CD4-positive, alpha-beta T cell treated with Interleukin-17A for 4 hours (primary cell): ENCODE data around the gene TRPT1.
"Not testable (repeated sequence)": the region's sequence is repeated elsewhere in the genome, so short reads cannot be mapped to it uniquely, and the experiment has no call there.

Experiments
- DNase-seq: peaks from one replicate; pipeline ENCODE4 v3.0.0-alpha.2; 2020; ENCODE audit warnings: mixed read lengths

The TRPT1 gene

GRCh38 chr11:64258356-64258755 is 32.4 kb upstream of the TRPT1 start:
- no peak for DNase-seq

DNA sequence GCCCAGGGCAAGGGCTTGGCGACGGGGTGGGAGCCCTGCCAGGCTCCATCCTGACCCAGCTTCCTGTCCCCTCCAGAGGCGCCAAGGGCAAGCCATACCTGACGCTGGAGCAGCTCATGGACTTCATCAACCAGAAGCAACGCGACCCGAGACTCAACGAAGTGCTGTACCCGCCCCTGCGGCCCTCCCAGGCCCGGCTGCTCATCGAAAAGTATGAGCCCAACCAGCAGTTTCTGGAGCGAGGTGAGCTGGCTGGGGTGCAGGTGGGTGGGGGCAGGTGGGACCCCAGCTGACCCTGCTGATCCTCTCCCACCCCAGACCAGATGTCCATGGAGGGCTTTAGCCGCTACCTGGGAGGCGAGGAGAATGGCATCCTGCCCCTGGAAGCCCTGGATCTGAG is 30.3 kb upstream of the TRPT1 start:
- no peak for DNase-seq

- DNase-seq: no peak
Observed at GRCh38 chr11:64255135-64256128, 29.4 kb upstream of the TRPT1 start.

GRCh38 chr11:64254326-64254725 is 28.3 kb upstream of the TRPT1 start:
- DNase-seq: no peak

DNA sequence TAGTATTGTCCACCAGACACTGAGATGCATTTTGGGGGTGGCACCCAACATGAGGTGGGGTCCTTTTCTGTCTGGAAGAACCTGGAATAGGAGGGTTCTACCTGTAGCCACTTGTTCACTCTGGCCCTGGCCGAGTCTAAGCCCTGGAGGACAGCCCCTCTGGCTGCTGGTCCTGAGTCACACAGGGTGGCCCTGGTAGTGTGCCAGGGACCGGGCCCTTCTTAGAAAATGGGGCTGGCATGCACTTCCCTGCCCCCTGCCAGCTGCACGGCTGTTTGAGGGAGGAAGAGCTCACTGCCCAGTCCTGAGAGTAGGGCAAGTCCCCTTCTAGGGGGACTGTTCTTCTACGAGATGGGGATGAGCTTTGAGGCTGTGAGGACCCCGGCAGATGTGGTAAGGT is 27.5 kb upstream of the TRPT1 start:
- DNase-seq: no peak

- no peak for DNase-seq
Observed at GRCh38 chr11:64253043-64253442, 27.1 kb upstream of the TRPT1 start.

DNA sequence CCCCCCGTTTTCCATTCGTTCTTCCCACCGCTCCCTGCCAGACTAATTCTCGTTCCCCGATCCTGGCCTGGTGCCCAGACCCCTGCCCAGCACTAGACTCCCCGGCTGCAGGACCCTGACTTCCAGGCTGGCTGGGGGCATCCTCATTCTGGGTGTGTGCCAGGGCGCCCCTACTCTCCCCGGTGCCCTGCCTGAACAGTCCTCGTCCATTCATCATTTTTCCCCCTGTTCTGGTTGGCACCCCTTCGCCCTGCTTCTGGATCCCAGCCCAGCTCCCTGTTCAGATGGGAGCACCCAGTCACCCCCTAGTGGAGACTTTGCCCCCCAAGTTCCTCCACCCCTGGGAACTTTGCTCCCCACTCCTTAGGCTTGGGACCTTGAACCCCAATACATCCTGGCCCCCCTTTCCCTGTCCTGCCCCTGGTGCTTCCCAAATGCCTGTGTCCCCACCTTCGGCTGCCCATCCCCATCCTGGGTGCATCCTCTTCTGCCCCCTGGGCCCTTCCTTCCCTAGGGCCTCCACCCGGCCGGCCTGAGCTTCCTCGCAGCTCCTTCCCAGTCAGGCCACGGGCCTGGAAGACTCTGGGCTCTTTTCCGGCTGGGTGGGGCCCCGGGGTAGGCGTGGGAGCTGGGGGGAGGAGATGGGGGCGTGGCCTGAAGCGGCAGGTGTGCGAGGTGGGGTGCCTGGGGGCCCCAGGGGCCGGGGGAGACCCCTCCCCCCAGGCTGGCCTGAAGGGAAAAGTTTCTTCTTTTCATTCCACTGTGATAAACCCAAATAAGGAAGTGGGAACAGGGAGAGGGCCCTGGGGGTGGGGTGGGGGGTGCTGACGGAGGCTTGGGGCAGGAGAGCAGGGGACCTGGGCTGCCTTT is 26.3 kb upstream of the TRPT1 start:
- peak; percentile 44 for DNase-seq

GRCh38 chr11:64251753-64252002 is 25.7 kb upstream of the TRPT1 start:
- DNase-seq: no peak

GRCh38 chr11:64251016-64251752 is 25.2 kb upstream of the TRPT1 start, which contains the start of gene PLCB3:
PLCB3 (plus strand) TSS chr11:64251530; CDS start chr11:64251650, 120 bp downstream.
- DNase-seq: peak; percentile 67

DNA sequence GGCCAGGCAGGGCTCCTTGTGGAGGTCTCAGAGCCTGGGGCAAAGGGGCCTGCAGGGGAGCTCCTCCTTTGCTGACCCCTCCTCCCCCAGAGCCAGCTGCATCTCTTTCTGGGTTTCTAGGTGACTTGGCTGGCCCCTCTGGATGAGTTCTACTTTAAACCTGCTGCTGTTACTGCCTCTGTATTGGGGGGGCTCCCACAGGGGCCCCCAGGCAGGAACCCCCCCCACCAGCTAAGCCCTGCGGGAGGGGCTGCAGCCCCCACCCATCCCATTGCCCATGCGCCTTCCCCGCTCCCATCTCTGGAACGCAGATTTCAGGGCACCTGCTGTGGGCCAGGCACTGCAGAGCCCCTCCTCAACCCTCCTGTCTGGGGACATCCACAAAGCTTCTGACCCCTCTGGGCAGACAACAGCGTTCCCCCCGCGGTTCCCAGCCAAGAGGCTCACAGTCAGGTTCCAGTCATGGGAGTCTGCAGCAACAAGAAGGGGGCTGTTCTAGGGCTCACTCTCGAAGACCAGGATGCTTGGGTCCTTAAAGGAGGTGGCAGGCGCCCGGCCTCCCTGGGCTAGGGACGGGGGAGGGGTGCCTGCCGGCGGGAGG is 24.5 kb upstream of the TRPT1 start:
- DNase-seq: no peak

DNA sequence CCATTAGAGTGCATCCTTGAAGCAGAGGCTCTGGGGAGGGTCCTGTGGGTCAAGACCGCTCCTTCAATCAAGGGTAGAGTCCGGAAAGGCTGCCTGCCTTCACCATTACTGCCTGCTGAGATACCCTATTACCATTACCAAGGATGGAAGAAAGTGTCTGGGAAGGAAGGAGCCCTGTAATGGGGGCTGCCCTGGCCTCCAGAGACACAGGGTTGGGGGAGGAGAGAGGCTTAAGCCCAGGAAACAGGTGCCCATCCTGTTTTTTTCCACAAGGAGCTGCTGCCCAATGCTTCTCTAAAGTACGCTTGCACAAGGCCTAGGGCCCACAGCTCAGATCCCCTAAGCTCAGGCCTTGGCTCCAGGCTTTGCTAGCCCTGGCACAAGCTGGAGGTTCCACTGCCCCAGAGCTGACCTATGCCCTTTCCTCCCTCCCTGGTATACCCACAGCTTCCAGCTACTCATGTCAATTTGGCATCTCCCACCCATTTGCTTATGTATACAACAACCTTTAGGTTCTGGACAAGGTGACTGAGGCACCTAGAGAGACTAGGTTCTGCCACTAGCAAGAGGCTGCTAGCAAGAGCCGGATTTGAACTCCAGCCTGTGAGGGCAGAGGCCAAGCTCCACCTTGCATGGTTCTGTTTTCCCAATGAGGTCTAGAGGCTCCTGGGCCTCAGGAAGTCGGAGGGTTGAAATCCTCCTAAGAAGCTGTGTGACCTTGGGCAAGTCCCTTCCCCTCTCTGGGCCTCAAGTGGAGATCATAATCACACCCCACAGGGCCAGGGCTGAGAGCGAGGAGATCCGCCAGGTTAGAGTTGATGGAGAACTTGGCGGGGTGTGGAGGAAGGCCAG is 23.8 kb upstream of the TRPT1 start:
- DNase-seq: no peak

DNA sequence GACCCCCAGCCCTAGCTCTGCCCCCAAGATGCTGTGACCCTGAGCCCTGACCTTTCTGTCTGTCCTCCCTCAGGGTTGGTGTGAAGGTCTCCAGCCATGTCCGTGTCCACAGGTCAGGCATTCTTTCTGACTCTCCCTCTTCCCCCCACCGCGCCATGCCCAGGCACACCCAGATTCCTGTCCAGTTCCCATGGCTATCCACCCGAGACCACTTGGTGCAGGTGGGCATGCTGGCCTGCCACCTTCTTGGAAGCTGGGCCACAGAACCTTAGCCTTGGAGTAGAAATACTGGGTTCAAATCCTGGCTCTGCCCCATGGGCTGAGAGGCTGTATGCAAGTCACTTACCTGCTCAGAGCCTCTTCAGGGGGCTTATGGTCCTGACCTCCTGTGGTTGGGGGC is 23.1 kb upstream of the TRPT1 start:
- DNase-seq: no peak

- DNase-seq: no peak
Observed at GRCh38 chr11:64248578-64248977, 22.6 kb upstream of the TRPT1 start.

DNA sequence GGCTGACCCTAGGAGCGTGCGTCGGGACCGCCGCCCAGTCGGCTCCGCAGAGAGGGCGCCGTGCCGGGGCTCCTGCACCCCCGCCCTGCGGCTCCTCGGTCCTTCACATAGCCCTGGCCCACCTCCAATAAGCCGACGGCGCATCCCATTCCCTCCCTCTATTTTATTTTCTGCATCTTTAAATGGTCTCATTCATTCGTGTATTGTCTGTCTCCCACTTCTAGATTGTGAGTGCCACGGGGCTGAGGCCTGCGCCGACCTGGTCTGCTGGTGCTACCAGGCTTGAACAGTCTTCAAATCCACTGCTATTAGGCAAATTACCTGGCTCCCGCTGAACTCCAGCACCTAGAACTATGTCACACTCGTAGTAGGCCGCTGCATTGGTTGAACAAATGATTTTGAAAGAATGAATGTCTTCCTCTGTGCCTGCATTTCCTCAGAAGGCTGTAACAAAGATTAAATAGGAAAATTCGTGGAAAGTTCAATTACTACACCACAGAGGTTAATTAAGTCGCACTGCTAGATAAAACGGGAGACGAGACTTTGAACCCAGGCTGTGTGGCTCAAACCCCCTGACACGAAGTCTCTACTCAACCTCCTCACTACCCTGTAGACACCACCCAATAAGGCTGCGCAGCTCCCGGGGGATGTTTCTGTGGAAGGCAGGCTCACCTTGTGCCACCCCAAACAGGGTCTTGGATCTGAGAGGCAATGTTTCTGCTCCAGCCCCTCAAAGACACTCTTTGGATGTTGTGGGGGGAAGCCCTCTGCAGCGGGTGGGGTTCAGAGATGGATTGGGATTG is 21.9 kb upstream of the TRPT1 start:
- DNase-seq: no peak

DNA sequence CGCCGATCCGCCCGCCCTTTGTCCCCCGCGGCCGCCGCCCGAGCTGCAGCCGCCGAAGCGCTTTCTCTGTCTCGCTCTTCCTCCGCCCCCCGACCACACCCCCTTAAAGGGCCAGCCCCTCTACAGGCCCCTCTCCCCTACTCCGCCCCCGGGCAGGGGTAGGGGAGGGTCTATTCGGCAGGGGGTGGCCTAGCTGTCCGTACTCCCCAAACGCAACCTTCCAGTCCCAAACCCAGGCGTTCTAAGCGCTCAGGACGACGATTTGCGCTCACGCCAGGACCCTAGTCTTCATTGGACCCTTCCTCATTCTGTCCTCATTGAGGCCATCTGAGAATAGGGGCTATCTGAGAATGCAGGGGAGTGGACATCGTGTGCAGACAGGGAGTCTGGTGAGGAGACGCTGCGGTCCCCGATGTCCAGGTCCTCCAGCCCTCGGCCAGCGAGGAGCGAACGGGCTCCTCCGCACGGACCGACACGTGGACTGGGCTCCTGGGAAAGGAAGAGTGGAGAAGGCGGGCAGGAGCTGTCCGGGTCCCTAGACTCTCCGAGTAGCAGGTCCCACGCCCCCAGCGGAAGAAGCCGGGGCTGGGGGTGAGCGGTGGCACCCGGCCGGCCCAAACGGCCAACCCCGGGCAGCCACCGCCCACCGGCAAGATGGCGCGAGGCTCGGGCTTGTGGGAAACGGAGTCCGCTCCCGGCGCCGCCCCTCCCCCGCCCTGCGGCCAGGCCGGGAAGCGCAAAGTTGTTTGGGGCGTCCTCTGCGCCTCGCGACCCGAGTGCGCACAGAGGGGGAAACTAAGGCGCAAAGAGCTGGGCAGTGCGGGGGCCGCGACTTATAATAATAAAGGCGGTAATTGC is 21.1 kb upstream of the TRPT1 start, which contains the start of gene PPP1R14B:
TSS of gene PPP1R14B (minus strand) at position 73 of the 858 bp plus-strand sequence. CDS start 270 bp downstream, outside the sequence.
- peak; percentile 91 for DNase-seq

DNA sequence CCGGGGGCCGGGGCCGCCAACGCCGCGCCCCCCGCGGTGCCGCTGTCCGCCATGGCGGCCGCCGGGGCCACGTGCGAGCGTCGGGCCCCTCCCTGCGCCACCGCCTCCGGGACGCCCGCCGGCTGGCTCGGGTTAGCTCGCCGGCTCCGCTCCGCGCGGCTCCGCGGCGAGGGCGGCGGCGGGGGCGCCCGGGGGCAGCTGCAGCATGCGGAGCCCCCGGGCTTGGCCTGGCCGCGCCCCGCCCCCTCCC is 20.6 kb upstream of the TRPT1 start:
- DNase-seq: not testable (repeated sequence)

DNA sequence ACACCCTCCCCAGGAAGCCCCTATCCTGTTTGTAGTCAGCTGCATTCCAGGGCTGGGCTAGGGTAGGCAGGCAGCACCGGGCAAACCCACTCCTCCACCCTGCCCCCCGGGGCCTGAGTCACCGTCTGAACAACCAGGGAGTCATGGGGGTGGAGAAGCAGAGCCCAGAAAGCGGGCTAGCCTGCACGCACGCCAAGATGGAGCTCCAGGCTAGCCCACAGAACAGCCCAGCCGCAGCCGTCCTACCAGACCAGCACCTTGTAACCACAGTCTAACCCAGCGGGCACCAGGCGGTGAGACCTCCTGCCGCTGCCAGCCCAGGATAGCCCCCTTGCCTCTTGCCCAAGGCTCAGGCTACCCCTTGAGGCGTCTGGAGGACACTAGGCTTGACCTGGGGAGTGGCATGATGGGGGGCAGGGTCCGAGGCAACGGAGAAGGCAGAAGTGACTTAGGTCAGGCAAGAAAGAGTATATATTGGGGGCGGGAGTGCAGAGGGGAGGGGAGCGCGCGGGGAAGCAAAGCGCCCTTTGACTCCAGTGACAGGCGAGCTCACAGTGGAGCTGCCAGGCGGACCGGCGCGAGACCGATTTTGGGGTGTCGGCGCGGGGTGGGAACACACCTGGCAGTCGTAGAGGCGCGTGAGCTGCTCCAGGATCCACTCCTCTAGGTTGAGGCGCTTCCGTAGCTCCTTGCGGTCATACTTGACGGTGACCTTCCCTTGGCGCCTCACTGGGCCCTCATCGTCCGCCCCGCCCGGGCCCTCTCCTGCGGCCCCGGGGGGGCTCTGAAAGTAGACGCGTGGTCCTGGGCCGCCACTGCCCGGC is 20.0 kb upstream of the TRPT1 start:
- peak; percentile 91 for DNase-seq

GRCh38 chr11:64245401-64245796 is 19.4 kb upstream of the TRPT1 start:
- DNase-seq: peak; percentile 84

DNA sequence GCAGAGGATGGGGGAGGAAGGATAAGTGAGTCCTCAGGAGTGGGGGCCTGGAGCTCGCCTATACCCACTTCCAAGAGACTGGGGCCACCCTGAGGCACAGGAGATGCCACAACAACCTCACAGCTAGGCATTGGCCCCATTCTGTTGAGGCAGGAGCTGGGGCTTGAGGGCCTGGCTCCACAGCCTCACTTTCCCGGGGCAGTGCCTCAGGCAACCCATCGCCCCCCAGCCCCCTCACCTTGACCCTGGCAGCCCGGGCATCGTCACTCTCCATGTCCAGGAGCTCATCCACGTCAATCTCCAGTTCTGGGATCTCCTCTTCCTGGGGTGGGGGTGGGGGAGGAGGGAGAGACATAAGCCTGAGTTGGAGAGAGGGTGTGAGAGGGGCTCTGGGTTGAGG is 19.0 kb upstream of the TRPT1 start:
- DNase-seq: peak; percentile 26
